Measurements from ENCODE around the gene CDADC1. TPM values are rescaled to one million over a fixed set of nuclear protein-coding genes. Genes with fewer than 3 reads are reported as not detected.
A peak's percentile ranks its signal among the peaks of the same experiment; 100 is the strongest.

CDADC1 gene
- total RNA-seq, 5 donors from 2014 or later (not counting 1 experiment from before 2014, with no cell fraction given), result 8.6 to 16.1 (median 12.5) TPM

DNA sequence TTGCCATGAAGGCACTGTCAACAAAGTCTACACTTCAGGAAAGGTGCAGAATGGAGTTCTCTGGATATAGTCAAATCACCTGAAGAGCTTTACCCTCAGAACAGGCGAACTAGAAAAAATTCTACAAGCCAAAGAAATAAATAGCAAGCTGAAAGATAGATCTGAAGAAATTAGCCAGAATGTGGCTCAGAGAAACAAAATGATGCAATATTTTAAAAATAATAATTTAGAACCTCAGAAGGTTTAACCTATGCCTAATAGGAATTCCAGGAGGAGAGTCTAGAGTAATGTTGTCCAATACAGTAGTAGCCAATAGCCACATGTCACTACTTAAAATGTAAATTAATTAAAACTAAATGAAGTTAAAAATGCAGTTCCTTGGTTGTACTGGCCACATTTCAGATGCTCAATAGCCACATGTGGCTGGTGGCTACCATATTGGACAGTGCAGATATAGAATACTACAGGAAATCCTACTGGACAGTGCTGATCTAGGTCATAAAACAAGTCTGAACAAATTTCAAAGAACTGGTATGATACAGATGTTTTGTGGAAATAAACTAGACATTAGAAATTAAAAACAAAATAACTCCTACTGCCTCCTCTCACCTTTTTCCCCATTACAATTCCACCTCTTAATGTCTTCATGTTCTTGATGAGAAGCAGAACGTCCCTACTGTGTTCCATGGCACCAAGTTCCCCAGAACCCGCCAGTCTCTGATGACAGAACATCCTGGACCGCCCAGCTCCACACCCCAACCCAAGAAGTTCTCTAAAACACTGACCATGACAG lies 679 bp upstream of the CDADC1 start:
- peak in 4 of 35 experiments; percentile 0 to 4 (median 2) for DNase-seq
- peak in 1 of 4 experiments; percentile 21 for ATAC-seq (replicated peaks in 1 of 4)
- no peaks in the 10 kb centered on the region for H3K9me3 ChIP-seq
- H3K36me3 ChIP-seq (ENCODE audit: control insufficient read depth in 2 of 2, extremely low read depth in 1 of 2, insufficient read depth in 1 of 2, low read length in 1 of 2), result no peaks in the 10 kb centered on the region
- POLR2A ChIA-PET, result interaction anchor here (1.1 to 2.0 kb wide), 2 partner anchors 11 kb away, joined by 3 to 12 read pairs; no protein-coding TSS in a partner anchor
- Mint-ChIP-seq H3K27ac (peak overlapping the region; percentile 96 to 98), H3K9me3 (no peaks in the 10 kb centered on the region), H3K27me3 (no peaks in the 10 kb centered on the region), H3K4me1 (peaks cover 41 to 48% (median 46%) of the 10 kb centered on the region in 3 donors), H3K4me3 (peak overlapping the region; percentile 97 to 99 (median 99)), H3K36me3 (peaks cover 6% of the 10 kb centered on the region)
- 3% methylated on average over 3 of the region's 4 CpGs for WGBS (ENCODE audit: insufficient coverage)
- H3K27me3 ChIP-seq (replicated peaks in 1 of 2; ENCODE audit: control insufficient read depth in 2 of 2, extremely low read depth in 1 of 2, insufficient read depth in 2 of 2, low read length in 1 of 2), result no peaks in the 10 kb centered on the region
- peak overlapping the region; percentile 78 to 100 for H3K4me3 ChIP-seq (ENCODE audit: control insufficient read depth in 1 of 2, extremely low read depth in 1 of 2, low read length in 1 of 2)
- CTCF ChIA-PET, result interaction anchor here (1.0 to 2.2 kb wide), 4 partner anchors 11 to 33 kb away, joined by 4 to 12 read pairs (median 7); no protein-coding TSS in a partner anchor
- H3K4me1 ChIP-seq (ENCODE audit: control insufficient read depth in 1 of 2, extremely low read depth in 1 of 2, insufficient read depth in 2 of 2, low read length in 2 of 2), result peaks cover 6 to 14% of the 10 kb centered on the region in 2 experiments
- peak overlapping the region; percentile 79 for H3K27ac ChIP-seq (ENCODE audit: low read length)

DNA sequence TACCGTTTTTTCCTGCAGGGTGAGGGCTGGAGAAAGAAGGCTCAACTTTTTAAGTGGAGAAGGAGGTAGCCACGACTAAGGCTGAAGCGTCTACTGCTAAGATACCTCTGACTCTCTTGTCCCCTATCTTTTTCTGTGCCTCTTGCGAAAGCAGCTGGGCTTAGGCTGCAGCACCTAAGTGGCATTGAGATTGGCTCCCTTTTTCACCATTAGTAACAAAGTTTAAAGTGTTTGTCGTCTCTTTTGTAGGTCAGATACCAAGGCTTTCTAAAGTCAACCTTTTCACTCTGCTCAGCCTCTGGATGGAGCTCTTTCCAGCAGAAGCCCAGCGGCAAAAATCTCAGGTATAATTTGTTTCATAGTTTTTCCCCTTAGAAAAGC lies 887 bp downstream of the CDADC1 start:
- Histone ChIP-seq H3K36me3 (ENCODE audit: control insufficient read depth in 2 of 2, extremely low read depth in 1 of 2, insufficient read depth in 1 of 2, low read length in 1 of 2) (no peaks in the 10 kb centered on the region), H3K27me3 (replicated peaks in 1 of 2; ENCODE audit: control insufficient read depth in 2 of 2, extremely low read depth in 1 of 2, insufficient read depth in 2 of 2, low read length in 1 of 2) (no peaks in the 10 kb centered on the region), H3K9me3 (no peaks in the 10 kb centered on the region), H3K27ac (ENCODE audit: low read length) (peak overlapping the region; percentile 79), H3K4me1 (ENCODE audit: control insufficient read depth in 1 of 2, extremely low read depth in 1 of 2, insufficient read depth in 2 of 2, low read length in 2 of 2) (peaks cover 6 to 18% of the 10 kb centered on the region in 2 experiments), H3K4me3 (ENCODE audit: control insufficient read depth in 1 of 2, extremely low read depth in 1 of 2, low read length in 1 of 2) (peak overlapping the region; percentile 78 to 100)
- ATAC-seq (replicated peaks in 1 of 4), result peak; percentile 17 to 54 (median 30)
- H3K36me3 Mint-ChIP-seq, result peaks cover 9% of the 10 kb centered on the region
- ChIA-PET POLR2A (interaction anchor here (0.7 to 2.0 kb wide), 4 partner anchors 9 to 718 kb away, joined by 3 to 12 read pairs (median 6); partner anchors contain the start of gene KPNA3 (in 1 of the 2)), CTCF (interaction anchor here (0.7 to 2.2 kb wide), 9 partner anchors 10 to 358 kb away, joined by 3 to 12 read pairs (median 6); no protein-coding TSS in a partner anchor)
- H3K9me3 Mint-ChIP-seq, result no peaks in the 10 kb centered on the region
- peak in 2 of 35 experiments; percentile 34 to 43 for DNase-seq
- 14% methylated on average over 1 of the region's 6 CpGs for WGBS (ENCODE audit: insufficient coverage)
- peak overlapping the region; percentile 96 to 98 for H3K27ac Mint-ChIP-seq
- H3K27me3 Mint-ChIP-seq, result no peaks in the 10 kb centered on the region
- peak overlapping the region; percentile 97 to 99 (median 99) for H3K4me3 Mint-ChIP-seq
- peaks cover 54 to 60% (median 57%) of the 10 kb centered on the region in 3 donors for H3K4me1 Mint-ChIP-seq

GRCh38 chr13:49251326-49251725 lies 3.6 kb downstream of the CDADC1 start:
- H3K4me1 ChIP-seq (ENCODE audit: control insufficient read depth in 1 of 2, extremely low read depth in 1 of 2, insufficient read depth in 2 of 2, low read length in 2 of 2), result peaks cover 6 to 20% of the 10 kb centered on the region in 2 experiments
- CTCF ChIA-PET, result interaction anchor here in 1 of 2 donors (0.7 to 1.8 kb wide), 2 partner anchors 11 to 202 kb away, joined by 3 to 6 read pairs; no protein-coding TSS in a partner anchor

GRCh38 chr13:49253310-49253709 lies 5.6 kb downstream of the CDADC1 start:
- Mint-ChIP-seq H3K36me3 (peaks cover 31% of the 10 kb centered on the region), H3K27me3 (no peaks in the 10 kb centered on the region), H3K9me3 (no peaks in the 10 kb centered on the region), H3K27ac (peak overlapping the region; percentile 9 to 78), H3K4me3 (no peak overlapping the region), H3K4me1 (peaks cover 68 to 85% (median 84%) of the 10 kb centered on the region in 3 donors)
- POLR2A ChIA-PET, result no interaction called here
- H3K27ac ChIP-seq (ENCODE audit: low read length), result no peak overlapping the region
- peaks cover 0 to 15% of the 10 kb centered on the region in 2 donors for H3K36me3 ChIP-seq (ENCODE audit: control insufficient read depth in 2 of 2, extremely low read depth in 1 of 2, insufficient read depth in 1 of 2, low read length in 1 of 2)
- H3K27me3 ChIP-seq (replicated peaks in 1 of 2; ENCODE audit: control insufficient read depth in 2 of 2, extremely low read depth in 1 of 2, insufficient read depth in 2 of 2, low read length in 1 of 2), result no peaks in the 10 kb centered on the region
- H3K9me3 ChIP-seq, result no peaks in the 10 kb centered on the region
- DNase-seq (no peak), ATAC-seq (replicated peaks in 1 of 4) (no peak)
- WGBS (ENCODE audit: insufficient coverage), result no CpG with 5 or more reads among the region's 1 CpG
- H3K4me1 ChIP-seq (ENCODE audit: control insufficient read depth in 1 of 2, extremely low read depth in 1 of 2, insufficient read depth in 2 of 2, low read length in 2 of 2), result peaks cover 0 to 17% of the 10 kb centered on the region in 2 experiments
- no peak overlapping the region for H3K4me3 ChIP-seq (ENCODE audit: control insufficient read depth in 1 of 2, extremely low read depth in 1 of 2, low read length in 1 of 2)
- CTCF ChIA-PET, result no interaction called here

More at GRCh38 chr13:49251326-49251725, 3.6 kb downstream of the CDADC1 start:
- Histone ChIP-seq H3K27me3 (replicated peaks in 1 of 2; ENCODE audit: control insufficient read depth in 2 of 2, extremely low read depth in 1 of 2, insufficient read depth in 2 of 2, low read length in 1 of 2) (no peaks in the 10 kb centered on the region), H3K36me3 (ENCODE audit: control insufficient read depth in 2 of 2, extremely low read depth in 1 of 2, insufficient read depth in 1 of 2, low read length in 1 of 2) (peaks cover 0 to 12% of the 10 kb centered on the region in 2 donors), H3K9me3 (no peaks in the 10 kb centered on the region), H3K27ac (ENCODE audit: low read length) (no peak overlapping the region), H3K4me3 (ENCODE audit: control insufficient read depth in 1 of 2, extremely low read depth in 1 of 2, low read length in 1 of 2) (no peak overlapping the region)
- ATAC-seq (replicated peaks in 1 of 4) (no peak), DNase-seq (no peak)
- H3K4me3 Mint-ChIP-seq, result no peak overlapping the region
- H3K9me3 Mint-ChIP-seq, result no peaks in the 10 kb centered on the region
- no CpG with 5 or more reads among the region's 5 CpGs for WGBS (ENCODE audit: insufficient coverage)
- H3K36me3 Mint-ChIP-seq, result peaks cover 26% of the 10 kb centered on the region
- H3K27me3 Mint-ChIP-seq, result no peaks in the 10 kb centered on the region
- POLR2A ChIA-PET, result interaction anchor here in 1 of 2 donors (0.7 kb wide), 2 partner anchors 10 to 1101 kb away, joined by 3 to 4 read pairs; no protein-coding TSS in a partner anchor
- H3K27ac Mint-ChIP-seq, result no peak overlapping the region
- H3K4me1 Mint-ChIP-seq, result peaks cover 68 to 81% (median 77%) of the 10 kb centered on the region in 3 donors

DNA sequence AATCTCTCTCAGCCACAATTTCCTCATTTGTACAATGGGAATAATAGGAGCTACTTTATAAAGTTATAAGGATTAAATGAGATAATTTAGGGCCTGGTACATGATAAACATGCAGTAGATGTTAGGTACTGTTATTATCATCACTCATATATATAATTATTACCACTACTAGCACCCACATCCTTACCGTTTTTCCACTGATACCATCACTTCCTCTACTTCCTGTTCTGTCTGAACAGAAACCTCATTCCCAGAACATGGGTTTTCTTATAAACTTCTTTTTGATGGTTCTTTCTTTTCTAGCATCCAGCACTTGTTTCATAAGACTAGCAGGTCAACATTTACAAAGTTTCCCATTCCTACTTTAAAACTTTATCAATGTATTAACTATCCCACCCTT lies 6.3 kb downstream of the CDADC1 start:
- Mint-ChIP-seq H3K9me3 (no peaks in the 10 kb centered on the region), H3K27ac (peak overlapping the region; percentile 74 to 79), H3K4me3 (no peak overlapping the region), H3K4me1 (peaks cover 66 to 84% (median 80%) of the 10 kb centered on the region in 3 donors), H3K27me3 (no peaks in the 10 kb centered on the region), H3K36me3 (peaks cover 31% of the 10 kb centered on the region)
- WGBS (ENCODE audit: insufficient coverage), result no CpG with 5 or more reads among the region's 1 CpG
- Histone ChIP-seq H3K4me3 (ENCODE audit: control insufficient read depth in 1 of 2, extremely low read depth in 1 of 2, low read length in 1 of 2) (no peak overlapping the region), H3K4me1 (ENCODE audit: control insufficient read depth in 1 of 2, extremely low read depth in 1 of 2, insufficient read depth in 2 of 2, low read length in 2 of 2) (peaks cover 0 to 12% of the 10 kb centered on the region in 2 experiments), H3K27ac (ENCODE audit: low read length) (no peak overlapping the region), H3K36me3 (ENCODE audit: control insufficient read depth in 2 of 2, extremely low read depth in 1 of 2, insufficient read depth in 1 of 2, low read length in 1 of 2) (peaks cover 0 to 15% of the 10 kb centered on the region in 2 donors), H3K9me3 (no peaks in the 10 kb centered on the region), H3K27me3 (replicated peaks in 1 of 2; ENCODE audit: control insufficient read depth in 2 of 2, extremely low read depth in 1 of 2, insufficient read depth in 2 of 2, low read length in 1 of 2) (no peaks in the 10 kb centered on the region)
- DNase-seq (no peak), ATAC-seq (replicated peaks in 1 of 4) (no peak)
- ChIA-PET CTCF (no interaction called here), POLR2A (no interaction called here)

GRCh38 chr13:49256841-49257240 lies 9.1 kb downstream of the CDADC1 start:
- no peaks in the 10 kb centered on the region for H3K9me3 ChIP-seq
- H3K27ac Mint-ChIP-seq, result peak overlapping the region; percentile 63 to 87
- ATAC-seq (replicated peaks in 1 of 4) (no peak), DNase-seq (no peak)
- H3K4me3 ChIP-seq (ENCODE audit: control insufficient read depth in 1 of 2, extremely low read depth in 1 of 2, low read length in 1 of 2), result no peak overlapping the region
- H3K4me1 ChIP-seq (ENCODE audit: control insufficient read depth in 1 of 2, extremely low read depth in 1 of 2, insufficient read depth in 2 of 2, low read length in 2 of 2), result peaks cover 0 to 12% of the 10 kb centered on the region in 2 experiments
- H3K27me3 Mint-ChIP-seq, result no peaks in the 10 kb centered on the region
- H3K4me3 Mint-ChIP-seq, result peak overlapping the region in 2 of 3 donors; percentile 78 to 87
- peaks cover 0 to 38% of the 10 kb centered on the region in 2 donors for H3K36me3 ChIP-seq (ENCODE audit: control insufficient read depth in 2 of 2, extremely low read depth in 1 of 2, insufficient read depth in 1 of 2, low read length in 1 of 2)
- CTCF ChIA-PET, result interaction anchor here (0.6 to 1.8 kb wide), 4 partner anchors 21 to 656 kb away, joined by 3 to 6 read pairs (median 4); no protein-coding TSS in a partner anchor
- H3K4me1 Mint-ChIP-seq, result peaks cover 40 to 58% (median 55%) of the 10 kb centered on the region in 3 donors
- H3K9me3 Mint-ChIP-seq, result no peaks in the 10 kb centered on the region
- peaks cover 48% of the 10 kb centered on the region for H3K36me3 Mint-ChIP-seq
- no peaks in the 10 kb centered on the region for H3K27me3 ChIP-seq (replicated peaks in 1 of 2; ENCODE audit: control insufficient read depth in 2 of 2, extremely low read depth in 1 of 2, insufficient read depth in 2 of 2, low read length in 1 of 2)
- WGBS (ENCODE audit: insufficient coverage), result 100% methylated on average over 2 of the region's 2 CpGs
- POLR2A ChIA-PET, result interaction anchor here in 1 of 2 donors (1.1 kb wide), 1 partner anchor 9 kb away, joined by 3 read pairs; the partner anchor contains the start of gene CDADC1
- H3K27ac ChIP-seq (ENCODE audit: low read length), result no peak overlapping the region
